Suprapubic skin (tissue), 4 donors: ENCODE data around the gene PTGIS.

ENCODE experiments used
- CTCF ChIP-seq, 2 donors: fragments of 200-600 bp in 1 of 2; fragments of 450-650 bp in 1 of 2; sonication (generic) in 1 of 2; IDR thresholded peaks; one replicate each; pipeline ENCODE4 v1.5.1; 2016 to 2019; ENCODE audit warnings: antibody characterized with exemption in 2 of 2, mild to moderate bottlenecking in 1 of 2, moderate library complexity in 1 of 2
- EP300 ChIP-seq: sonication (generic); formaldehyde crosslinking; IDR thresholded peaks from one replicate; pipeline ENCODE4 v1.6.1; 2017; ENCODE audit warnings: antibody characterized with exemption
- POLR2A ChIP-seq, 2 donors: fragments of 450-650 bp; IDR thresholded peaks; one replicate each; pipeline ENCODE4 v1.6.1; 2017; ENCODE audit warnings: antibody characterized with exemption in 2 of 2, mild to moderate bottlenecking in 2 of 2, moderate library complexity in 2 of 2
- POLR2AphosphoS5 ChIP-seq, 3 donors: sonication (generic); formaldehyde crosslinking; IDR thresholded peaks; one replicate each; pipeline ENCODE4 v1.6.1; 2017; ENCODE audit warnings: antibody characterized with exemption in 3 of 3

- TF ChIP-seq CTCF (IDR thresholded peaks at IDR 0.05): no peak
- no peak for TF ChIP-seq POLR2A (IDR thresholded peaks at IDR 0.05)
- no peak for TF ChIP-seq EP300
- no peak for TF ChIP-seq POLR2AphosphoS5 (IDR thresholded peaks at IDR 0.05)
Measured at GRCh38 chr20:49543071-49543857, 24.7 kb downstream of the PTGIS start.
